Activated CD8-positive, alpha-beta memory T cell treated with anti-CD3 and anti-CD28 coated beads, Interleukin-2, amount 50 U/mL, for 4 hours (primary cell): ENCODE results near the gene UTP25.
"Not testable (repeated sequence)": the region's sequence is repeated elsewhere in the genome, so short reads cannot be mapped to it uniquely, and the experiment has no call there.

Experiments used
- DNase-seq: peaks from one replicate; pipeline ENCODE4 v3.0.0-alpha.2; 2020

UTP25 gene

GRCh38 chr1:209900734-209901133 lies 73.0 kb downstream of the UTP25 start:
- no peak for DNase-seq

- DNase-seq = no peak
Observed at GRCh38 chr1:209901211-209901610, 73.4 kb downstream of the UTP25 start.

DNA sequence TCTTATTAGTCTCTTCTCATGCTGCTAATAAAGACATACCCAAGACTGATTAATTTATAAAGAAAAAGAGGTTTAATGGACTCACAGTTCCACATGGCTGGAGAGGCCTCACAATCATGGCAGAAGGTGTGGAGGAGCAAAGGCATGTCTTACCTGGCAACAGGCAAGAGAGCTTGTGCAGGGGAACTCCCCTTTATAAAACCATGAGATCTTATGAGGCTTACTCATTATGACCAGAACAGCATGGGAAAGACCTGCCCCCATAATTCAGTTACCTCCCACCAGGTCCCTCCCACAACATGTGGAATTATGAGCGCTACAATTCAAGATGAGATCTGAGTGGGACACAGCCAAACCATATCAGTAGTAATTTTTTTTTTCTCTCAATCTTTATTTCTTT lies 77.0 kb downstream of the UTP25 start:
- not testable (repeated sequence) for DNase-seq
